HEK293T (cell line): Measurements from ENCODE around the gene FMN2.
"Not testable (repeated sequence)": the region's sequence is repeated elsewhere in the genome, so short reads cannot be mapped to it uniquely, and the experiment has no call there.

Experiments
- CTCF ChIA-PET: fragments of 350-600 bp; formaldehyde crosslinking; extraction: SDS; loops from one replicate; lab custom pipeline; 2021; ENCODE audit warnings: antibody characterized with exemption, inconsistent platforms; lab: Yijun Ruan, JAX
- POLR2A ChIA-PET: fragments of 350-600 bp; formaldehyde crosslinking; extraction: SDS; loops from one replicate; lab custom pipeline; 2020; ENCODE audit warnings: antibody characterized with exemption, inconsistent platforms; lab: Yijun Ruan, JAX
- DNase-seq: peaks from one replicate; pipeline ENCODE4 v3.0.0; 2012; ENCODE audit warnings: mixed read lengths; ENCODE audit errors: extremely low spot score
- ARNT ChIP-seq: fragments of 450-650 bp; IDR thresholded peaks from 2 replicates; pipeline ENCODE4 v1.6.1; 2017; ENCODE audit warnings: mild to moderate bottlenecking
- BHLHE40 ChIP-seq: fragments of 450-650 bp; IDR thresholded peaks from 2 replicates; pipeline ENCODE4 v1.6.1; 2016; ENCODE audit warnings: mild to moderate bottlenecking, moderate library complexity, borderline replicate concordance
- CTBP1 ChIP-seq: fragments of 450-650 bp; IDR thresholded peaks from 2 replicates; pipeline ENCODE4 v1.6.1; 2016; ENCODE audit warnings: borderline replicate concordance
- ELF4 ChIP-seq: fragments of 450-650 bp; IDR thresholded peaks from 2 replicates; pipeline ENCODE4 v1.6.1; 2017; ENCODE audit warnings: antibody characterized with exemption
- FOXA1 ChIP-seq: fragments of 450-650 bp; IDR thresholded peaks from 2 replicates; pipeline ENCODE4 v1.6.1; 2016; ENCODE audit warnings: mild to moderate bottlenecking
- FOXK2 ChIP-seq: fragments of 450-650 bp; IDR thresholded peaks from 2 replicates; pipeline ENCODE4 v1.6.1; 2016; ENCODE audit warnings: mild to moderate bottlenecking
- FOXM1 ChIP-seq: fragments of 450-650 bp; IDR thresholded peaks from 2 replicates; pipeline ENCODE4 v1.6.1; 2017; ENCODE audit warnings: mild to moderate bottlenecking, borderline replicate concordance
- HDGF ChIP-seq: fragments of 450-650 bp; IDR thresholded peaks from 2 replicates; pipeline ENCODE4 v1.6.1; 2017; ENCODE audit warnings: antibody characterized with exemption, borderline replicate concordance
- L3MBTL2 ChIP-seq: fragments of 450-650 bp; conservative IDR thresholded peaks from 2 replicates; pipeline ENCODE4 v1.6.1; 2016; ENCODE audit warnings: mild to moderate bottlenecking
- LEF1 ChIP-seq: fragments of 450-650 bp; IDR thresholded peaks from 2 replicates; pipeline ENCODE4 v1.6.1; 2017; ENCODE audit warnings: mild to moderate bottlenecking, borderline replicate concordance
- NFRKB ChIP-seq: fragments of 450-650 bp; IDR thresholded peaks from 2 replicates; pipeline ENCODE4 v1.6.1; 2016; ENCODE audit warnings: mild to moderate bottlenecking, moderate library complexity
- SP1 ChIP-seq: fragments of 450-650 bp; IDR thresholded peaks from 2 replicates; pipeline ENCODE4 v1.6.1; 2017
- SUZ12 ChIP-seq: fragments of 450-650 bp; IDR thresholded peaks from 2 replicates; pipeline ENCODE4 v1.6.1; 2016; ENCODE audit warnings: mild to moderate bottlenecking
- TARDBP ChIP-seq: fragments of 450-650 bp; IDR thresholded peaks from 2 replicates; pipeline ENCODE4 v1.6.1; 2016
- ZNF384 ChIP-seq: fragments of 450-650 bp; IDR thresholded peaks from 2 replicates; pipeline ENCODE4 v1.6.1; 2016
- TF ChIP-seq, protein P1 (sequence below): fragments of 450-650 bp; IDR thresholded peaks from 2 replicates; pipeline ENCODE4 v1.6.1; 2016

Gene FMN2

DNA sequence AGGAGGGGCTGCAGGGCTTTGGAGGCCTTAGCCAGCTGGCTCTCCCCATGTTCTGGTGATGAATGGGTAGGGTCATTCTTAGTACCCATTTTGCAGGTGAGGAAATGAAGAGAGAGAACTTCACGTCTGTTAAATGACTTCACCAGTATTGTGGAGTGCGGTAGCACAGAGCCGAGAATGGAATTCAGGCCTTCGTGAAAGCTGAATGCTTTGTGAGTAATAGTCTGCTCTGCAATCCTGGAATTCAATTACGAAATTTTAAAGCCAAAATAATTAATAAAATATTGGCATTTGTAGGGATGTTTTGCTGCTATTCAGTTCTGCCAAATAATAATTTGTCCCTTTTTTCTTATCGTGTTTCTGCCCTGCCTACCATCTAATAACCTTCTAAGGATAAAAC is 322.6 kb downstream of the FMN2 start:
- ChIA-PET CTCF (no interaction called here), POLR2A (interaction anchor here (1.2 kb wide), 1 partner anchor 15 kb away, joined by 3 read pairs; no protein-coding TSS in a partner anchor)
- DNase-seq: no peak
- TF ChIP-seq HDGF (no peak), TARDBP (no peak), ELF4 (no peak), SUZ12 (no peak), ARNT (no peak), FOXA1 (no peak), CTBP1 (no peak), LEF1 (no peak), SP1 (no peak), FOXK2 (no peak), L3MBTL2 (no peak), FOXM1 (no peak)
- TF ChIP-seq, protein P1, sequence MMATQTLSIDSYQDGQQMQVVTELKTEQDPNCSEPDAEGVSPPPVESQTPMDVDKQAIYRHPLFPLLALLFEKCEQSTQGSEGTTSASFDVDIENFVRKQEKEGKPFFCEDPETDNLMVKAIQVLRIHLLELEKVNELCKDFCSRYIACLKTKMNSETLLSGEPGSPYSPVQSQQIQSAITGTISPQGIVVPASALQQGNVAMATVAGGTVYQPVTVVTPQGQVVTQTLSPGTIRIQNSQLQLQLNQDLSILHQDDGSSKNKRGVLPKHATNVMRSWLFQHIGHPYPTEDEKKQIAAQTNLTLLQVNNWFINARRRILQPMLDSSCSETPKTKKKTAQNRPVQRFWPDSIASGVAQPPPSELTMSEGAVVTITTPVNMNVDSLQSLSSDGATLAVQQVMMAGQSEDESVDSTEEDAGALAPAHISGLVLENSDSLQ: no peak

DNA sequence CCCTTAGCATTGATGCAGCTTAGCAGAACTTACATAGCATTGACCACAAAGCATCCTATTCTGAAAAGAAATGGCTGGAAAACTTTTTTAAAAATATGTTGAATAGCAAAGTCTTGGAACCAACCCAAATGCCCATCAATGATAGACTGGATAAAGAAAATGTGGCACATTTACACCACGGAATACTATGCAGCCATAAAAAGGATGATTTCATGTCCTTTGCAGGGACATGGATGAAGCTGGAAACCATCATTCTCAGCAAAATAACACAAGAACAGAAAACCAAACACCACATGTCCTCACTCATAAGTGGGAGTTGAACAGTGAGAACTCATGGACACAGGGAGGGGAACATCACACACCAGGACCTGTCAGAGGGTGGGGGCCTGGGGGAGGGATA is 323.3 kb downstream of the FMN2 start:
- DNase-seq, POLR2A ChIA-PET, CTCF ChIA-PET: not testable (repeated sequence)

DNA sequence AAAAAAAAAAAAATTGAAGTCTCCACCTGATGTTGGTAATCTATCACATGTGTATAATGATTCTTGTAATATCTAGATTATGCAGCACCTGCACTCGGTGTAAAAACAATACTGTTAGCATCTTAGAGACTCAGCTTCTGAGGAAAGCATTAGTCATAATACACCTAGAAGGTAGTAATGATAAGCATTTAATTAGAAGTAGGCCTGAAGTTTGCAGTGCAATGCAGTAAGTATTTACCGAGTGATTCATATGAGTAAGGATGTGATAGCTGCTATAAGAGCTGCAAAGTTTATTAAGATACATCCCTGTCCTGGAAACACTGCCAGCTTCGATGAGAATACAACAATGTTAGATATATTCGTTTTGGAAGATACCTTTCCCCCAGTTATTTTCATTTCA is 323.8 kb downstream of the FMN2 start:
- ChIA-PET CTCF (no interaction called here), POLR2A (interaction anchor here (0.6 kb wide), 1 partner anchor 277 kb away, joined by 4 read pairs; no protein-coding TSS in a partner anchor)
- DNase-seq: no peak
- TF ChIP-seq HDGF (no peak), ARNT (no peak), TARDBP (no peak)

DNA sequence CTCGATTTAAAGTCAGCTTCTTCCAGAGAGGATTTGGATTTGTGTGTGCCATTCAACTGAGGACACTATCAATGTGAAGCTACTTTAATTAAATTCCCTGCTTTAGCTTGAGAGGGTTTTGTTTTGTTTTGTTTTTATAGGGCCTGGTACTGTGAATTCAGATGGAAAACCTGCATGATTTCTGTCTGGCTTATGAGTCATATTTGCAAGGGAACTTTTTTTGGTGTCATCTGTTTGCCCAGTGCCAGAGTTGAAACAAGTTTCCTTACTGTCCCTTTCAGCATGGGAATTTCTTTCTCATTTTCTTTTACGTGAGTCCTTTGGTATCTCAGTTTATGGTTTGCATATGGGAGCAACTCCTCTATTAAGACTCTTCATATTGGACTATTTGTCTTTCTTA is 325.6 kb downstream of the FMN2 start:
- POLR2A ChIA-PET: no interaction called here
- CTCF ChIA-PET: no interaction called here
- TF ChIP-seq FOXA1 (no peak), SUZ12 (no peak), ARNT (no peak), NFRKB (no peak), LEF1 (no peak)
- DNase-seq: no peak

DNA sequence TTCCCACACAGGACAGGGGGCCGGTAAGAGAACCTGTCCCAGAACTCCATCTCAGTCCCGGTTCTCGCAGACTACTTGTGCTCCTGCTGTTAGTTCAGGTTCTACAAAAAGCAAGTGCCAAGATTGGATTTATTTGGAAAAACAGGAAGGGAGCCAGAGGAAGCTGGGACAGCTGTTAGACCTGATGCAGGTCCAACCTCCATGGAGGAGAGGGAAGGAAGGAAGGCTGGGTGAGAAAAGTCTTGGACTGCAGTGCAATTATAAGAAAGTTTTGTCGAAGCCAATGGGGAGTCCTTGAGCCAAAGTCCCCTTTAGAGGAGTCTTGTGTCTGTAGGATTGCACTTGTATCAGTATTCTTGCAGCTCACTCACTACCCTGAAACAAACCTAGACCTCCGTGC is 329.1 kb downstream of the FMN2 start:
- TF ChIP-seq ZNF384 (no peak), FOXA1 (no peak), TARDBP (no peak), L3MBTL2 (no peak), ELF4 (no peak), BHLHE40 (no peak), CTBP1 (no peak), LEF1 (no peak), SUZ12 (no peak), HDGF (no peak), FOXK2 (no peak), NFRKB (no peak), FOXM1 (no peak), SP1 (no peak), ARNT (no peak)
- TF ChIP-seq, protein P1: no peak
- DNase-seq: no peak
- ChIA-PET CTCF (no interaction called here), POLR2A (no interaction called here)

DNA sequence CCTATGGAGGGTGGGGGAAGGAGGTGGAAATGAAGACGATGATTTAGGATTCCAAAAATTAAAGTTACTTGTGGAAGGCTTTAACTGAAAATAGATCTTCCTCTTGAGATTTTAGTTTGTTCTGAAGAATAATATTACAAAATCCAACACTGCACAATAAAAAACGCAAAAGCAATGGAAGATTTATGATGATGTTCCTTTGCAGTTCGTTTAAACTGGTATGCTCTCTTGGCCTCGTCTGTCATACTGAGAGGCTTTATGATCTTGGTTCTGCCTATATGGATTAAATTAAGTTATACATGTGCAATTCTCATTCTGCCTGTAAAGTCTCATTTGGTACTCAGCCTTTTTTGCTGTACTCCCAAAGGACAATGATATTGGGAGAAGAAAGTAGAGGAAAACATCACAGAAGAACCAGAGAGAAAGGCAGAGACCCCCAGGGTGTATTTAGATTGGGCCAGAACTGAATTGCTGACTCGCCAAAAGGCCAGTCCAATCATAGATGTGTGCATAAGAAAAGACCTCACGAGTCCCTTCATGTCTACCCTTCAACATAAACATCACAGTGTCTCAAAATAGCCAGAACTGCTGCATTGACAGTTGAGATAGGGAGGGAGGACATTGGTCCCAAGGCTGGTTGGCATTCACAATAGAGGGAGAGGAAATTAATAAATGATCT is 331.7 kb downstream of the FMN2 start:
- ChIA-PET CTCF (no interaction called here), POLR2A (no interaction called here)
- TF ChIP-seq L3MBTL2 (no peak), ZNF384 (no peak), NFRKB (no peak), FOXK2 (no peak), SP1 (no peak), CTBP1 (no peak), ELF4 (no peak), FOXM1 (no peak), TARDBP (no peak), HDGF (no peak), LEF1 (no peak), BHLHE40 (no peak)
- TF ChIP-seq, protein P1: no peak
- no peak for DNase-seq

DNA sequence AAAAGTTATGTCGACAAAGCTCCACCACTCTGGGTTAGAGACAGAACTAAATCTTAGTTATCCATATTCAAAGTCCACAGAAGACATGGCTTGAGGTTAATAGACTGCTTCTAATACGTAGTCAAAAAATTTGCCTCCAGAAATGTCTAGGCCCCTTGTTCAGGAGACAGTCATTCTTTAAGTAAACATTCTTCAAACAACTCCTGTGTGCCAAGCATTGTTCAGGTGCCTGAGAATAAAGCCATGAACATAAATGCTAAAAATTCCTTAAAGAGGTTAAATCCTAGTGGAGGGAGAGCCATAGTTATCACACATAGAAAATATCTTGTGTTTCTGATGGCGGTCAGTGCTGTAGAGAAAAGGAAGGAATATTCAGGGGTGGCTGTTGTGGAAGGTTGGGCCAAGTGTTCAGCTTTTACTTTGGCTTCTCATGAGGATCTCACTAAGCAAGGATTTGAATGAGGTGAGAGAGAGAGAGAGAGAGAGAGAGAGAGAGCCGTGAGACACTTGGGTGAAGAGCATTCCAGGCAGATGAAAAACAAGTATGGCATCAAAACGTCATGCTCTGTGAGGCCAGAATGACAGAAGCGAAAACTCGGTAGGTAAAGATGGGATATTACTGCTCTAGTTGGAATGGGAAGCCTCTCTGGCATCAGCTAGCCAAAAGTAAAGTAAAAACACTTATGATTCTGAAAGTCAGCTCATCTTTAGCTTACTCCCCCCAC is 333.2 kb downstream of the FMN2 start:
- no peak for DNase-seq
- POLR2A ChIA-PET: no interaction called here
- TF ChIP-seq FOXK2: no peak
- no peak for TF ChIP-seq ELF4
- no peak for TF ChIP-seq L3MBTL2
- TF ChIP-seq FOXA1: no peak
- CTCF ChIA-PET: no interaction called here
